Hematopoietic multipotent progenitor cell treated with erythropoietin and hydrocortisone succinate and interleukin-3 and kit ligand, for 6 days (in vitro differentiated cells): ENCODE data around the gene CST5.
"Not testable (repeated sequence)": the region's sequence is repeated elsewhere in the genome, so short reads cannot be mapped to it uniquely, and the experiment has no call there.

Experiments
- DNase-seq: peaks from one replicate; pipeline ENCODE4 v3.0.0-alpha.2; 2015

CST5 gene

DNA sequence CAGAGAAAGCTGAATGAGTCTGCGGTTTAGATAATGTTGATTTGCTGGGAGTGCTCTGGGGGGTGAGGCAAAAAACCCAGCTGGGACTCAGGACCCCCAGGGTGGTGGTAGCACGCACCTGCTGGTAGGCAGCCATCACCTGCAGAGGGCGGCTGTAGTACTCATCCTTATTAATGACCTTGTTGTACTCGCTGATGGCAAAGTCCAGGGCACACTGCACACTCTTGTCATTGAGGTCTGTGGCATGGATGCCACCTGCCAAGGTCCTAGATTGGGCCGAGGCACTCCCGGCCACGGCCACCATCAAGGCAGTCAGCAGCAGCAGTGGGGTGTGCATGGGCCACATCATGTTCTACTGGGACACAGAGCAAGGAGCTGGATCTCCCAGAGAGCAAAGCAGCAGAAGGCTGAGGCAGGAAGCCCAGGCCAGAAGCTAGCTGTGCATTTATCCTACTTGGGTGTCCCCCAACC lies at the start of gene CST5:
Gene CST5 (minus strand): TSS at position 421 of the 471 bp plus-strand sequence. CDS start 72 bp downstream, at position 349.
- no peak for DNase-seq

DNA sequence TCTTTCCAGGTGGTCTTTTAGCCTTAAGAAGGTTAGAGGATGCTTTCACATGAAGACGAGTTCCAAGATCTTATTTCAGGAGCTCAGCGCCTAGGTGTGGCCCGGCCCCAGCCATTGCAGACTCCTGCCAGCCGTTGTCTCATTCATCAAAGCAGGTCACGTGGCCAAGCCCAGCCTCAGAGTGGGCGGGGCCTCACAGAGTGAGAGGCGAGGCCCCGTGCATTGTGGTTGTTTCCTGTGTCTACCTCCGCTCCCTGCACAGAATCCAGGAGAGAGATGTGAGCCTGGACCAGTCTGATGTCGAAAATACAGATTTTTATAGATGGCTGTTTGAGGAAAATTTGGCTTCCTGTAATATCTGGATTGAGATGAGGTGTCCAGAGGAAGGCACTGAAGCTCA lies 49.2 kb upstream of the CST5 start:
- no peak for DNase-seq

GRCh38 chr20:23928353-23928752 lies 48.8 kb upstream of the CST5 start:
- DNase-seq = no peak

GRCh38 chr20:23926944-23927872 lies 47.7 kb upstream of the CST5 start:
- DNase-seq = no peak

- DNase-seq = peak; percentile 3
Observed at GRCh38 chr20:23926526-23926880, 47.0 kb upstream of the CST5 start.

DNA sequence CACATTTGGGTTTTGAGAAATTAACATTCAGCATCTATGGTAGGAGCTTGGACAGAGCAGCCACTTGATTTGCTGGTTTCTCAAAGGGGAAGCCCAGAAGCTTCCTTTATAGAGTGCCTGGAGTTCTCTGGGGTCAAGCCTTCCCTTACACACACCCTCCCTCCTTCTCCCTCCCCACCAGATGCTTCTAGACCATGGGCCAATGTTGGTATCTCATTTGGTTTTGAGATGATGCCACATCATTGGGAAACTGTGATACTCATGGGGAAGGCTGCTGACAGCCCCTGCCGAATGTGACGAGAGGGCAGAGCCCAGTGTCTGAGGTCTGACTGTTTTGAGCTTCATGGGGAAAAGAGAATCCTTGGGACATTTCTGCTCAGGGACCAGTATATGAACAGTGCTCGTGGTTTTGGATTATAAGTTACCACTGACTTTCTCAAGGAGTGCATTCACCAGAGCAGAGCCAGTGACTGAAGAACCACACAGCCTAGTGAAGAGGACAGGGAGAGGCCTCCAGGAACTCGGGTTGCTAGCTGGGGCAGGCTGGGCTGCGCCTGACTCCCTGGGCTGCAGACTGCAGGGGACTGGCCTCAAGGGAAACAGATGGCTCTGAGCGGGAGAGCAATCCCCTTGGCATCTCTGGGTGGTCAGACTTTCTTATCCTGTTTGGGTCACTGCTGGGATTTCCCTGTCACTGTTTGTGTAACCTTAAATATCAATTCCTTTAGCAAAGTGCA lies 46.4 kb upstream of the CST5 start:
- DNase-seq = no peak

- no peak for DNase-seq
Observed at GRCh38 chr20:23924751-23925150, 45.2 kb upstream of the CST5 start.

- no peak for DNase-seq
Observed at GRCh38 chr20:23923891-23924435, 44.4 kb upstream of the CST5 start.

GRCh38 chr20:23923311-23923710 lies 43.8 kb upstream of the CST5 start:
- no peak for DNase-seq

- DNase-seq = no peak
Observed at GRCh38 chr20:23920408-23921325, 41.1 kb upstream of the CST5 start.

DNA sequence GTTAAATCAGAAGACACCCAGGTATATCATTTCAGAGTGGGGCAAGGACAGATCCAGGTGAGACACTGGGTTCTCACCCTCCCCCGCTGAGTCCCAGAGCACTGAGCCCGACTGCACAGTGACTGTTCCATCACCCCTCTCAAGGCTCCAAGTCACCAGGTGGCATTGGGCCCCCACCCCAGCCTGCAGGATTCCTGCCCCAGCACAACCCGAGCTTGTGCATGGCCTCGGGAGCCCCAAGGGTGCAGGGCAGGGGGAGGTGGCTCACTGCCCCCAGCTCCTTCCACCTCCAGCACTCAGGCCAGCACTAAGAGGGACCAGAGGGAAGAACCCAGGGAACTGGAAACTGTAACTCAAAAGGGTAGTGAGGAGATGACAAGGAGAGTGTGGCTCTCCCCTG lies 39.3 kb upstream of the CST5 start:
- no peak for DNase-seq

- no peak for DNase-seq
Observed at GRCh38 chr20:23918101-23918862, 38.7 kb upstream of the CST5 start.

GRCh38 chr20:23917024-23917725 lies 37.6 kb upstream of the CST5 start:
- no peak for DNase-seq

- DNase-seq = no peak
Observed at GRCh38 chr20:23915844-23916243, 36.3 kb upstream of the CST5 start.

DNA sequence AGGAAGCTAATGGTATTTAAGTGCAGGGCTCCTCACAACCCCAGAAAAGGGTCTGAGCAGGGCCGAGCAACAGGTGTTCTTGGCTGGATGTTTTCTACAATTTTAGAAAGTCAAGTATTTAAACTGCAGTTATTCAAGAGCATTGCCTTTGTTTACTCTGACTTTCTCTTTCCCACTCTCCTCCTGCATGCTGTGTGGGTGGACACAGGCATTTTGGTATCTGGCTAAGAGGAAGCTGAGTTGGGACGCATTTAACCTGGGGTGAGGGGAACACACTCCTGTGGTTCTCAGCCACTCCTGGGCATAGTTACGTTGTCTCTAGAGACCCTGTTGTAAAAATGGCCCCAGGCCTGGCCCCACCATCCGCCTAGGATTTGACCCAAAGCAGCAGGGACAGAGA lies 34.9 kb upstream of the CST5 start:
- DNase-seq = not testable (repeated sequence)

DNA sequence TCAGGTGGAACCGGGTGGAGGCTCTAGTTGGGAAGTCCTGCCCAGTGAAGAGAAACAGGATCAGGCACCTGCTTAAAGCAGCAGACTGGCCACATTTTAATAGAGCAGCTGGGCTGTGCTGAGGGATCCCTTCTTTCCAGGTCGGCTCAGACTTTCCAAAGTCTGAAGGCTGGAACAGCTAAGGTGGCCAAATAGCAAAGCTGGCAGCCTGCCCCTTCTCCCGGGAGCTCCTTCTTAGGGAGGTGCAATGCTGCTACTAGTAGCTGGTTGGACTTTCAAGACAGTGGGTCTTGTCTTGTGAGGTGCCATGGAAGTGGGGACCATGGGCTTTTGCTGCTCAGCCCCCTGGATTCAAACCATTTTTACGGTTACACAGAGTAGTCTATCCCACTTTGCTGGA lies 30.7 kb upstream of the CST5 start:
- DNase-seq = no peak

GRCh38 chr20:23909390-23909789 lies 29.8 kb upstream of the CST5 start:
- DNase-seq = no peak

DNA sequence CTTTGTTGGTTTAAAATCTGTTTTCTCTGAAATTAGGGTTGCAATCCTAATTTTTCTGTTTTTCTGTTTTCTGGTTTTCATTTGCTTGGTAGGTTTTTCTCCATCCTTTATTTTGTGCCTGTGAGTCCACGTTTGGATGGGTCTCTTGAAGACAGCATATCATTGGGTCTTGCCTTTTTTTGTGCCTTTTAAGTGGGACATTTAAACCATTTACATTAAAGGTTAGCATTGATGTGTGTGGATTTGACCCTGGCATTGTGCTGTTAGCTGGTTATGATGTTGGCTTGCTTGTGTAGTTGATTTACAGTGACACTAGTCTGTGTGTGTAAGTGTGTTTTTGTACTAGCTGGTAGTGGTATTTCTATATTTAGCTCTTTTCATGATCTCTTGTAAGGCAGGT lies 28.0 kb upstream of the CST5 start:
- no peak for DNase-seq

- not testable (repeated sequence) for DNase-seq
Observed at GRCh38 chr20:23902396-23902795, 22.8 kb upstream of the CST5 start.

DNA sequence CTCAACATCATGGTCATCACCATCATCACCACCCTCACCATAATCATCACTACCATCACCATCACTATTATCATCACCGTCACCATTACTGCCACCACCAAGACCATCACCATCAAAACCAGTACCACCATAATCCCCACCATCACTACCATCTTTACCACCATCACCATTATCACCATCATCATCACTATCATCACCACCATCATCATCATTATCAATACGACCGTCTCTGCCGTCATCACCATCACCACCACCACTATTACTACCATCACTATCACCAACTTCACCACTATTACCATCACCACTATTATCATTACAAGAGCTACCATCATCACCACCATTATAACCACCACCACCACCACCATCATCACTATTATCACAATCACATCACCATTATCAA lies 11.3 kb upstream of the CST5 start:
- DNase-seq = not testable (repeated sequence)

DNA sequence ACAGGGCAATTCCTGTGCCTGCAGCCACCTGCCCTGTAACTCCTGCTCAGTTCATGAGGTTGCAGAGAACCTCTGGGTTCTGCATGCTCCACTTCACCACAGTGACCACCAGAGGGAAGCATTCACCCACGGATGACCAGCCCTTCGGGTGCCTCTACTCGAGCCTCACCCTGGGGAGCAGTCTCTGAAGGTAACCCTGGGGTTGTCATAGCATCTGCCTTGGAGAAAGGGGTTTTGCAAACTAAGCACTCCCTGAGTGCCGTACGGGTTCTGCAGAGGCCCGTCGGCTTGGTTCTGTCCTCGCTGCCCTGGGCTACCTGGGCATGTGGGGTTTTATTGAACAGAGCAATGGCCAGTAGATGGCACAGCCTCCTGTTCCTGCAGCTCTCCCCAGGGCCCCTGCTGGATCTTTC lies 10.2 kb upstream of the CST5 start:
- DNase-seq = peak; percentile 66
